T follicular helper cell (primary cell): Measurements from ENCODE around the gene ANAPC10.
"Not testable (repeated sequence)": the region's sequence is repeated elsewhere in the genome, so short reads cannot be mapped to it uniquely, and the experiment has no call there.

Experiments
- DNase-seq: peaks from one replicate; pipeline ENCODE4 v3.0.0-alpha.2; 2020; ENCODE audit warnings: low read depth

ANAPC10 gene

GRCh38 chr4:145071560-145071959 lies 26.4 kb downstream of the ANAPC10 start:
- no peak for DNase-seq

- no peak for DNase-seq
Observed at GRCh38 chr4:145069361-145069760, 28.6 kb downstream of the ANAPC10 start.

GRCh38 chr4:145066063-145066501 lies 31.9 kb downstream of the ANAPC10 start:
- DNase-seq: no peak

- no peak for DNase-seq
Observed at GRCh38 chr4:145061318-145061920, 36.6 kb downstream of the ANAPC10 start.

GRCh38 chr4:145058256-145058655 lies 39.7 kb downstream of the ANAPC10 start:
- DNase-seq: no peak

GRCh38 chr4:145056325-145057130 lies 41.5 kb downstream of the ANAPC10 start:
- no peak for DNase-seq

GRCh38 chr4:145055533-145056257 lies 42.3 kb downstream of the ANAPC10 start:
- DNase-seq: no peak

GRCh38 chr4:145049241-145049640 lies 48.8 kb downstream of the ANAPC10 start:
- no peak for DNase-seq

GRCh38 chr4:145048817-145049216 lies 49.2 kb downstream of the ANAPC10 start:
- no peak for DNase-seq

GRCh38 chr4:145047151-145047550 lies 50.8 kb downstream of the ANAPC10 start:
- DNase-seq: no peak

GRCh38 chr4:145045180-145045579 lies 52.8 kb downstream of the ANAPC10 start:
- no peak for DNase-seq

- DNase-seq: no peak
Observed at GRCh38 chr4:145044341-145044740, 53.7 kb downstream of the ANAPC10 start.

- DNase-seq: no peak
Observed at GRCh38 chr4:145043306-145043705, 54.7 kb downstream of the ANAPC10 start.

- DNase-seq: no peak
Observed at GRCh38 chr4:145042601-145043285, 55.3 kb downstream of the ANAPC10 start.

- DNase-seq: no peak
Observed at GRCh38 chr4:145041378-145041777, 56.6 kb downstream of the ANAPC10 start.

GRCh38 chr4:145035494-145036136 lies 62.4 kb downstream of the ANAPC10 start:
- no peak for DNase-seq

GRCh38 chr4:145034727-145035211 lies 63.2 kb downstream of the ANAPC10 start:
- DNase-seq: no peak

GRCh38 chr4:145019346-145019745 lies 78.7 kb downstream of the ANAPC10 start:
- DNase-seq: no peak

GRCh38 chr4:145014365-145014764 lies 83.6 kb downstream of the ANAPC10 start:
- DNase-seq: no peak

GRCh38 chr4:145012841-145013240 lies 85.2 kb downstream of the ANAPC10 start:
- DNase-seq: no peak

GRCh38 chr4:145011636-145012035 lies 86.4 kb downstream of the ANAPC10 start:
- DNase-seq: no peak

GRCh38 chr4:145010315-145010714 lies 87.7 kb downstream of the ANAPC10 start:
- DNase-seq: not testable (repeated sequence)
